GM12878 (cell line): ENCODE data around the gene STEAP1B. TPM values are rescaled to one million over a fixed set of nuclear protein-coding genes. Genes with fewer than 3 reads are reported as not detected.

Source experiments
- ATAC-seq: fragments of 200-7000 bp; cut with Tn5 transposase; 3 replicates; pipeline ENCODE4 v1.9.1; 2020; ENCODE audit warnings: mild to moderate bottlenecking, moderate library complexity
- BruUV-seq: library from RNA; stranded (reverse); fragments of 400-500 nt; replicated peaks from 2 replicates; lab custom pipeline; 2021; lab: Mats Ljungman, UMichigan
- CTCF ChIA-PET: fragments of 300-600 bp; sonication (Branson Sonifier 250); formaldehyde crosslinking; extraction: SDS; loops from one replicate; lab custom pipeline; 2021; ENCODE audit warnings: inconsistent platforms; lab: Yijun Ruan, JAX
- POLR2A ChIA-PET: fragments of 350-600 bp; formaldehyde crosslinking; extraction: SDS; loops from one replicate; lab custom pipeline; 2021; ENCODE audit warnings: inconsistent platforms; lab: Charles Lee
- RAD21 ChIA-PET: fragments of 300-600 bp; sonication (Branson Sonifier 250); formaldehyde crosslinking; loops from one replicate; lab custom pipeline; 2023; ENCODE audit warnings: antibody characterized with exemption; ENCODE audit not compliant: unreplicated experiment; lab: Charles Lee
- SMC1A ChIA-PET: fragments of 300-600 bp; sonication (Branson Sonifier 250); formaldehyde crosslinking; loops from one replicate; lab custom pipeline; 2023; ENCODE audit not compliant: unreplicated experiment, uncharacterized antibody; lab: Charles Lee
- DNase-seq: peaks from one replicate; pipeline ENCODE4 v3.0.0-alpha.2; 2011; ENCODE audit warnings: low read depth, low spot score
- FAIRE-seq: peaks from 3 replicates; lab custom pipeline; 2011; peaks lifted over from hg19 to GRCh38; lab: Jason Lieb, UNC
- H2AFZ ChIP-seq: 2 replicates; pipeline ENCODE4 v1.6.0; 2011; ENCODE audit warnings: low read depth, low read length, control low read depth; ENCODE audit not compliant: control insufficient read depth
- H3K27ac ChIP-seq: 2 replicates; pipeline ENCODE4 v1.5.1; 2011; ENCODE audit warnings: control low read depth; ENCODE audit not compliant: control insufficient read depth, insufficient read depth
- H3K27me3 ChIP-seq, 2 experiments: replicated peaks in 1 of 2; 2 replicates each; pipeline versions ENCODE4 v1.6.0 to v1.6.1; 2011; ENCODE audit warnings: low read length in 1 of 2; ENCODE audit not compliant: control insufficient read depth in 2 of 2, insufficient read depth in 2 of 2
- H3K36me3 ChIP-seq, 2 experiments: 2 replicates each; pipeline ENCODE4 v1.5.1; 2011; ENCODE audit warnings: low read length in 1 of 2; ENCODE audit not compliant: control insufficient read depth in 2 of 2, insufficient read depth in 2 of 2
- H3K4me1 ChIP-seq: 2 replicates; pipeline ENCODE4 v1.6.1; 2011; ENCODE audit warnings: mild to moderate bottlenecking, low read length, moderate library complexity, mixed read lengths; ENCODE audit not compliant: control insufficient read depth, insufficient read depth
- H3K4me2 ChIP-seq: 2 replicates; pipeline ENCODE4 v1.6.0; 2011; ENCODE audit warnings: control low read depth; ENCODE audit not compliant: control insufficient read depth, insufficient read depth
- H3K4me3 ChIP-seq: fragments of 200-600 bp; sonication (generic); 2 replicates; pipeline ENCODE4 v1.5.1; 2016
- H3K79me2 ChIP-seq: 2 replicates; pipeline ENCODE4 v1.6.0; 2011; ENCODE audit warnings: low read length; ENCODE audit not compliant: control insufficient read depth, insufficient read depth
- H3K9ac ChIP-seq: 2 replicates; pipeline ENCODE4 v1.8.0; 2011; ENCODE audit warnings: low read length, control low read depth, mixed read lengths; ENCODE audit not compliant: control insufficient read depth, insufficient read depth
- H3K9me3 ChIP-seq: replicated peaks from 3 replicates; pipeline ENCODE4 v1.5.1; 2011; ENCODE audit warnings: mild to moderate bottlenecking, low read length; ENCODE audit not compliant: control insufficient read depth, insufficient read depth
- H4K20me1 ChIP-seq: 2 replicates; pipeline ENCODE4 v1.6.0; 2011; ENCODE audit not compliant: control insufficient read depth, insufficient read depth
- CREB1 ChIP-seq: IDR thresholded peaks from 2 replicates; pipeline ENCODE4 v1.6.1; 2012; ENCODE audit warnings: low read depth, mild to moderate bottlenecking, inconsistent platforms
- HDAC2 ChIP-seq: fragments of 200-600 bp; sonication (generic); IDR thresholded peaks from 2 replicates; pipeline ENCODE4 v1.6.1; 2017
- IKZF1 ChIP-seq: fragments of 450-650 bp; conservative IDR thresholded peaks from 2 replicates; pipeline ENCODE4 v1.6.1; 2017; ENCODE audit warnings: antibody characterized with exemption, mild to moderate bottlenecking
- MXI1 ChIP-seq: fragments of 150-350 bp; IDR thresholded peaks from 2 replicates; pipeline ENCODE4 v1.6.1; 2011; ENCODE audit warnings: low read depth, mild to moderate bottlenecking, inconsistent platforms, low read length, improper control_type of control experiment
- RUNX3 ChIP-seq: IDR thresholded peaks from 2 replicates; pipeline ENCODE4 v1.6.1; 2012; ENCODE audit warnings: low read length, inconsistent platforms
- SMC3 ChIP-seq: IDR thresholded peaks from 2 replicates; pipeline ENCODE4 v1.6.1; 2011; ENCODE audit warnings: low read length, improper control_type of control experiment, borderline replicate concordance
- STAT3 ChIP-seq: IDR thresholded peaks from 2 replicates; pipeline ENCODE4 v1.6.1; 2011; ENCODE audit warnings: low read depth, low read length, improper control_type of control experiment
- ZNF592 ChIP-seq: fragments of 450-650 bp; IDR thresholded peaks from 2 replicates; pipeline ENCODE4 v1.6.1; 2017; ENCODE audit warnings: mild to moderate bottlenecking, moderate library complexity
- WGBS: methylation state at CpG from one replicate; pipeline ENCODE4 v1.1.6; 2016; ENCODE audit warnings: low lambda C conversion rate; ENCODE audit not compliant: insufficient replicate concordance, insufficient coverage; ENCODE audit errors: missing lambda C conversion rate; 5-methylcytosine and 5-hydroxymethylcytosine counted together
- in situ Hi-C: fragments of 300-500 bp; cut with MboI; formaldehyde crosslinking; loops from 9 replicates; pipeline ENCODE4 v1.14.3; 2018; ENCODE audit warnings: mixed read lengths
- intact Hi-C: fragments of 100-400 bp; cut with micrococcal nuclease; formaldehyde crosslinking; loops from one replicate; pipeline ENCODE4 v1.14.2; 2022; ENCODE audit not compliant: unreplicated experiment
- polyA plus RNA-seq, 11 experiments: library from polyadenylated mRNA; depleted of rRNA in 4 of 11; unstranded in 6 of 11; stranded (reverse) in 5 of 11; fragments of >200 nt; fragmentation: Nextera tagmentation in 4 of 11; fragmentation: Illumina TruSeq in 1 of 11; extraction: Ambion mirVana in 4 of 11; extraction: Trizol in 1 of 11; gene quantifications; 1 replicate in 1 of 11; 2 replicates in 10 of 11; pipeline versions ENCODE4 v1.2.1 to v1.2.3, GENCODE V29; 2011 to 2016; ENCODE audit warnings: inconsistent platforms in 2 of 11, missing spikeins in 2 of 11, low read depth in 1 of 11
- total RNA-seq, 4 experiments: library from RNA; depleted of rRNA in 3 of 4; stranded (reverse); fragments of >200 nt in 3 of 4; fragmentation: Illumina TruSeq in 1 of 4; extraction: Trizol in 1 of 4; gene quantifications; 2 replicates each; pipeline versions ENCODE4 v1.2.1 to v1.2.3, GENCODE V29; 2013 to 2021
- TF ChIP-seq, protein P1 (sequence below): fragments of 450-650 bp; IDR thresholded peaks from 2 replicates; pipeline ENCODE4 v1.6.1; 2017; ENCODE audit warnings: borderline replicate concordance
- TF ChIP-seq, protein P2 (sequence below): fragments of 450-650 bp; formaldehyde crosslinking; IDR thresholded peaks from 2 replicates; pipeline ENCODE4 v1.4.0; 2020; ENCODE audit warnings: mild to moderate bottlenecking, moderate library complexity
- TF ChIP-seq, protein P3 (sequence below): fragments of 450-650 bp; IDR thresholded peaks from 2 replicates; pipeline ENCODE4 v1.6.1; 2014; ENCODE audit warnings: mild to moderate bottlenecking

The STEAP1B gene
- total and polyA plus RNA-seq, 10 of the 15 experiments (the other 5 are each of a cell fraction or from before 2014, with no cell fraction given) = 0.14 TPM; not detected in 9

DNA sequence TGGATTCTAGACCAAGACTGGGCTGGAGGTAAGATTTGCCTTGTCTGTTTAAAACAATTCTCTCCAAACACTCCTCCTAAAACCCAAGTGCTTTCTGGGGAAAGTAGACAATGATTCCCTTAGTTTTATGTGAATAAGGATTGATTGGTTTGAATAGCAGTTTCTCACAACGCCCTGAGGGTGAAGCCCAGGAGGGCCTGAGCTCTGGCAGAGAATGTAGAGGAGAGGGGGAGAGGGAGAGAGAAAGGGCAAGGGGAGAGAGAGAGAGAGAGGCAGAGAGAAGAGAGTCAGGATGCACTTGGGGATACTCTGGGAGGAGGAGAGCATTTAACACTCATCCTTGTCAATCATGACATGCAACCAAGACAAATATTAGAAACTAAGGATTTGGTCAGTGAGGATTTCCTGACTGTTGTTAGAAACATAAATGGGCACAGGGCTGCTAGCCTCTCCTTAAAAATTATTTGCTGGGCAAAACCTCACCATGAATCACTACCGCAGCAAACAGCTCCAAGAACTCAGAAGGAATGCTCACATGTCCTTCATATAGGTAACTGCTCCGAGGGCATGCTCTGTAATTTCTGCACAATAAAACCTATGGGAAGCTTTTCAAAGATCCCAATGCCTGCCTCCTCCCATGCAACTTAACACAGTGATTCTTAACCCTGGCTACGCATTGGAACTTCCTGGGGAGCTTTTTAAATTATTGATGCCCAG is 87.9 kb downstream of the STEAP1B start:
- Histone ChIP-seq H3K4me3 (no peak overlapping the region), H3K9ac (no peak overlapping the region), H3K9me3 (no peaks in the 10 kb centered on the region), H3K36me3 (no peaks in the 10 kb centered on the region), H3K4me2 (no peak overlapping the region), H2AFZ (no peak overlapping the region), H3K27me3 (no peaks in the 10 kb centered on the region; a peak in 1 of 4 replicates), H3K79me2 (no peaks in the 10 kb centered on the region), H3K4me1 (no peaks in the 10 kb centered on the region), H3K27ac (no peak overlapping the region)
- ChIA-PET POLR2A (no interaction called here), RAD21 (no interaction called here)
- intact Hi-C loops = no loop called here
- WGBS = 33% methylated on average over 4 of the region's 4 CpGs
- TF ChIP-seq, protein P1, sequence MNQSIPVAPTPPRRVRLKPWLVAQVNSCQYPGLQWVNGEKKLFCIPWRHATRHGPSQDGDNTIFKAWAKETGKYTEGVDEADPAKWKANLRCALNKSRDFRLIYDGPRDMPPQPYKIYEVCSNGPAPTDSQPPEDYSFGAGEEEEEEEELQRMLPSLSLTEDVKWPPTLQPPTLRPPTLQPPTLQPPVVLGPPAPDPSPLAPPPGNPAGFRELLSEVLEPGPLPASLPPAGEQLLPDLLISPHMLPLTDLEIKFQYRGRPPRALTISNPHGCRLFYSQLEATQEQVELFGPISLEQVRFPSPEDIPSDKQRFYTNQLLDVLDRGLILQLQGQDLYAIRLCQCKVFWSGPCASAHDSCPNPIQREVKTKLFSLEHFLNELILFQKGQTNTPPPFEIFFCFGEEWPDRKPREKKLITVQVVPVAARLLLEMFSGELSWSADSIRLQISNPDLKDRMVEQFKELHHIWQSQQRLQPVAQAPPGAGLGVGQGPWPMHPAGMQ = no peak
- TF ChIP-seq SMC3 (no peak), IKZF1 (no peak), MXI1 (no peak), CREB1 (no peak), HDAC2 (no peak), STAT3 (no peak), ZNF592 (no peak), RUNX3 (no peak)
- TF ChIP-seq, protein P2, sequence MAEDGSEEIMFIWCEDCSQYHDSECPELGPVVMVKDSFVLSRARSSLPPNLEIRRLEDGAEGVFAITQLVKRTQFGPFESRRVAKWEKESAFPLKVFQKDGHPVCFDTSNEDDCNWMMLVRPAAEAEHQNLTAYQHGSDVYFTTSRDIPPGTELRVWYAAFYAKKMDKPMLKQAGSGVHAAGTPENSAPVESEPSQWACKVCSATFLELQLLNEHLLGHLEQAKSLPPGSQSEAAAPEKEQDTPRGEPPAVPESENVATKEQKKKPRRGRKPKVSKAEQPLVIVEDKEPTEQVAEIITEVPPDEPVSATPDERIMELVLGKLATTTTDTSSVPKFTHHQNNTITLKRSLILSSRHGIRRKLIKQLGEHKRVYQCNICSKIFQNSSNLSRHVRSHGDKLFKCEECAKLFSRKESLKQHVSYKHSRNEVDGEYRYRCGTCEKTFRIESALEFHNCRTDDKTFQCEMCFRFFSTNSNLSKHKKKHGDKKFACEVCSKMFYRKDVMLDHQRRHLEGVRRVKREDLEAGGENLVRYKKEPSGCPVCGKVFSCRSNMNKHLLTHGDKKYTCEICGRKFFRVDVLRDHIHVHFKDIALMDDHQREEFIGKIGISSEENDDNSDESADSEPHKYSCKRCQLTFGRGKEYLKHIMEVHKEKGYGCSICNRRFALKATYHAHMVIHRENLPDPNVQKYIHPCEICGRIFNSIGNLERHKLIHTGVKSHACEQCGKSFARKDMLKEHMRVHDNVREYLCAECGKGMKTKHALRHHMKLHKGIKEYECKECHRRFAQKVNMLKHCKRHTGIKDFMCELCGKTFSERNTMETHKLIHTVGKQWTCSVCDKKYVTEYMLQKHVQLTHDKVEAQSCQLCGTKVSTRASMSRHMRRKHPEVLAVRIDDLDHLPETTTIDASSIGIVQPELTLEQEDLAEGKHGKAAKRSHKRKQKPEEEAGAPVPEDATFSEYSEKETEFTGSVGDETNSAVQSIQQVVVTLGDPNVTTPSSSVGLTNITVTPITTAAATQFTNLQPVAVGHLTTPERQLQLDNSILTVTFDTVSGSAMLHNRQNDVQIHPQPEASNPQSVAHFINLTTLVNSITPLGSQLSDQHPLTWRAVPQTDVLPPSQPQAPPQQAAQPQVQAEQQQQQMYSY (CRISPR knock-in tag) = no peak
- TF ChIP-seq, protein P3, sequence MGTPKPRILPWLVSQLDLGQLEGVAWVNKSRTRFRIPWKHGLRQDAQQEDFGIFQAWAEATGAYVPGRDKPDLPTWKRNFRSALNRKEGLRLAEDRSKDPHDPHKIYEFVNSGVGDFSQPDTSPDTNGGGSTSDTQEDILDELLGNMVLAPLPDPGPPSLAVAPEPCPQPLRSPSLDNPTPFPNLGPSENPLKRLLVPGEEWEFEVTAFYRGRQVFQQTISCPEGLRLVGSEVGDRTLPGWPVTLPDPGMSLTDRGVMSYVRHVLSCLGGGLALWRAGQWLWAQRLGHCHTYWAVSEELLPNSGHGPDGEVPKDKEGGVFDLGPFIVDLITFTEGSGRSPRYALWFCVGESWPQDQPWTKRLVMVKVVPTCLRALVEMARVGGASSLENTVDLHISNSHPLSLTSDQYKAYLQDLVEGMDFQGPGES = no peak
- TF ChIP-seq, all 136 proteins: peak for 0
- no peaks in the 10 kb centered on the region for H4K20me1 ChIP-seq
- CTCF ChIA-PET = no interaction called here
- no peak for DNase-seq
- BruUV-seq = no TSS peak
- FAIRE-seq = no peak
- ATAC-seq = no peak
- in situ Hi-C loops = no loop called here
- SMC1A ChIA-PET = no interaction called here
